ENCODE results near the gene CPSF7. TPM values are rescaled to one million over a fixed set of nuclear protein-coding genes. Genes with fewer than 3 reads are reported as not detected.

CPSF7 gene, protein sequence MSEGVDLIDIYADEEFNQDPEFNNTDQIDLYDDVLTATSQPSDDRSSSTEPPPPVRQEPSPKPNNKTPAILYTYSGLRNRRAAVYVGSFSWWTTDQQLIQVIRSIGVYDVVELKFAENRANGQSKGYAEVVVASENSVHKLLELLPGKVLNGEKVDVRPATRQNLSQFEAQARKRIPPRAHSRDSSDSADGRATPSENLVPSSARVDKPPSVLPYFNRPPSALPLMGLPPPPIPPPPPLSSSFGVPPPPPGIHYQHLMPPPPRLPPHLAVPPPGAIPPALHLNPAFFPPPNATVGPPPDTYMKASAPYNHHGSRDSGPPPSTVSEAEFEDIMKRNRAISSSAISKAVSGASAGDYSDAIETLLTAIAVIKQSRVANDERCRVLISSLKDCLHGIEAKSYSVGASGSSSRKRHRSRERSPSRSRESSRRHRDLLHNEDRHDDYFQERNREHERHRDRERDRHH
- 8.8 and 12.2 TPM in 2 replicates for total RNA-seq (ENCODE audit: low replicate concordance)

DNA sequence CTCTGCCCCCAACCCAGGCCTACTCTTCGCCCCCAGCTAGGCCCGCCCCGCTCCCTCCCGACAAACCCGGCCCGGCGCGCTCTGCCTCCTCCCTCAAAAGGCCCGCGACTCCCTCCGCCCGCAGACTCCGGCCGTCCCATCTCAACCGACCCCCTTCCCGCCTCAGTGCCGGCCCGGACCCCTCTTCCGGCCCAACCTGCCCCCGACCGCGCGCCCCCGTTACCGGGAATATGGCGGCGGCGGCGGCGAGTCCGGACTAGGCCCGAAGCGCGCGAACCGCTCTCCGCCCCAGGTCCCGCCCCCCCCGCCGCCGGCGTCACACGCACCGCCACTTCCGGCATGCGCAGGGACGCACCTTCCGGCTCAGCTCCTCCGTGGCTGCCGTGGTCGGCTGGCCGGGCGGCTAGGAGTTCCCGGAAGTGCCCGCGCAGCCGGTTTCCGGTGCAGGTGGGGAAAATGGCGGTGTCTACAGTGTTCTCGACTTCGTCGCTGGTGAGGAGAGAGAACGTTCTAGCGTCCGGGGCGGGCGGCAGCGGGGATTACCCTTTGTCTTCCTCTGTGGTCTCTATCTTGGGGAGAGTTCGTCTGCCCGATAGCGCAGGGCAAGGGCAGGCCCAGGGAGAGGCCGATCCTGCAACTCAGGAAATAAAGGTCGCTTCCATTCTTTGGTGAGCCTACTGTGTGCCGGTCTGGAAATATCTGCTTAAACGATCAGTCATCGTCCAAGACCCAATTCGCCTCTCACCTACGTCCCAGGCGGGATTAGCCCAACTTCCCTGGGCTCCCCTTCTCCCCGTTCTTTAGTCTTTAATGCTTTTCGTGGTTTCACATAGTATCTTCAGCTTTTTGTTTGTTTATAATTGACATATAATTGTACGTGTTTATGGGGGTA, at the start of gene CPSF7, which contains the start of gene SDHAF2:
CPSF7 (minus strand) TSS at position 285 of the 892 bp plus-strand sequence. CDS start 740 bp downstream, outside the sequence.
SDHAF2 (plus strand) TSS at position 434 of the 892 bp plus-strand sequence; CDS start at position 457, 23 bp downstream.

DNA sequence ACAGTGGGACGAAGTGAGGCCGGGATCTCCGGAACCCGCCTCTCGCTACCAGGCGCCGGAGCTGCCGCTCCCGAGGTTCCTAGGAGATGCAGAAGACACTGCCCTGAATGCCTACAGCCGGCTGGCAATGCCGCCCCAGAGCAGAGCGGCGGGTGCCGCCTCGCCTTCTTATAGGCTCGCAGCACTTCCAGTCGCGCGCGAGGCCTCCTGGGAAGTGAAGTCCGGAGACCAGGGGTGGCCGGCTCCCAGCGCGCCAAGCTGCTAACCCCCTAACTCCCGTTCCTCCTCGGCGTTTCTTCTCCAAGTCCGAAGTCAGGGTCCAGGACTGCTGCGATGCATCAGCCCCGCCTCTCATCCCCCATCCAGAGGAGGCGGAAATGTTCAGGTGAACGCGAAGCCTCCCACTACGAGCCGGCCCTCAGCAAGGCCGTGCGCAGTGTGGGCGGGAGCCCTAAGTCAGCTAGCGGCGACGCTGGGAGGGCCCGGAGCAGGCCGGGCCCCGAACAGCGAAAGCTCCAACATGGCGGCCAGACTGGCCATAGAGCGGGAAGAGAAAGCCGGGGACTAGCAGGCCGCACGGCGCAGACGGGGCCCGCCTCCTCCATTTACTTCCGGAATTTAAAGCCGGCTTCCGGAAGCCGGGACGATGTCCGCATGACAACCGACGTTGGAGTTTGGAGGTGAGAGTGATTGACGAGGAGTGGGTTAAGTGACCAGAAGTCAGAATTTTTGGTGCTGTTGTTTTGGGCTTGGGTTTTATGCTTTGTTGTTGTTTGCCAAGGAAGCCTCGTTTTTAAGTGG, 67.8 kb downstream of the CPSF7 start, which contains the start of the genes CYB561A3 and TMEM138:
CYB561A3 (minus strand) TSS at position 142 of the 801 bp plus-strand sequence. CDS start 5,169 bp downstream, outside the sequence.
TMEM138 (plus strand) TSS at position 634 of the 801 bp plus-strand sequence. CDS start 2,017 bp downstream, outside the sequence.

Other genes with a start within 250 kb of the CPSF7 start
- 2.8 TPM in 1 of 2 replicates, not detected in the other for gene PGA3, start 226.5 kb downstream of the CPSF7 start, total RNA-seq (ENCODE audit: low replicate concordance)
- gene PGA4, start 207.6 kb downstream of the CPSF7 start, total RNA-seq (ENCODE audit: low replicate concordance) = 0.59 TPM in 1 of 2 replicates, not detected in the other
- gene PGA5, start 188.8 kb downstream of the CPSF7 start, total RNA-seq (ENCODE audit: low replicate concordance) = 1.1 TPM in 1 of 2 replicates, not detected in the other
- gene VWCE, start 134.7 kb downstream of the CPSF7 start, total RNA-seq (ENCODE audit: low replicate concordance) = 0.38 and 3.3 TPM in 2 replicates
- 299 and 506 TPM in 2 replicates for gene DDB1, start 96.9 kb downstream of the CPSF7 start, total RNA-seq (ENCODE audit: low replicate concordance)
- 10.3 and 21.0 TPM in 2 replicates for gene TKFC, start 96.7 kb downstream of the CPSF7 start, total RNA-seq (ENCODE audit: low replicate concordance)
- gene CYB561A3, start 68.1 kb downstream of the CPSF7 start, total RNA-seq (ENCODE audit: low replicate concordance) = 28.0 and 105 TPM in 2 replicates
- 10.4 and 26.0 TPM in 2 replicates for gene TMEM138, start 67.6 kb downstream of the CPSF7 start, total RNA-seq (ENCODE audit: low replicate concordance)
- 10.4 and 10.6 TPM in 2 replicates for gene TMEM216, start 37.4 kb downstream of the CPSF7 start, total RNA-seq (ENCODE audit: low replicate concordance)
- gene SDHAF2, start 149 bp upstream of the CPSF7 start, total RNA-seq (ENCODE audit: low replicate concordance) = 23.6 and 43.7 TPM in 2 replicates
- not detected in 2 replicates for gene LRRC10B, start 78.8 kb upstream of the CPSF7 start, total RNA-seq (ENCODE audit: low replicate concordance)
- 0.53 and 12.5 TPM in 2 replicates for gene SYT7, start 151.1 kb upstream of the CPSF7 start, total RNA-seq (ENCODE audit: low replicate concordance)